BLaER1 treated with 17β-estradiol and CSF1 and Interleukin-3, amounts not matched to agents 10 nM and 100 nM (cell line): ENCODE results near the gene SPPL3.

Experiments used
- H3K27ac ChIP-seq, 11 experiments: shearing (Covaris generic); formaldehyde crosslinking; 2 replicates each; pipeline ENCODE4 v1.8.1; 2022
- H3K27me3 ChIP-seq, 11 experiments: shearing (Covaris generic); formaldehyde crosslinking; 2 replicates each; pipeline ENCODE4 v1.8.1; 2022
- H3K36me3 ChIP-seq, 11 experiments: shearing (Covaris generic); formaldehyde crosslinking; 2 replicates each; pipeline ENCODE4 v1.8.1; 2022
- H3K4me1 ChIP-seq, 10 experiments: shearing (Covaris generic); formaldehyde crosslinking; 2 replicates each; pipeline ENCODE4 v1.8.1; 2022
- H3K4me2 ChIP-seq, 11 experiments: shearing (Covaris generic); formaldehyde crosslinking; 2 replicates each; pipeline ENCODE4 v1.8.1; 2022
- H3K4me3 ChIP-seq, 10 experiments: shearing (Covaris generic); formaldehyde crosslinking; 2 replicates each; pipeline ENCODE4 v1.8.1; 2022
- H3K9ac ChIP-seq, 11 experiments: shearing (Covaris generic); formaldehyde crosslinking; 2 replicates each; pipeline ENCODE4 v1.8.1; 2022
- H3K9me3 ChIP-seq, 11 experiments: shearing (Covaris generic); formaldehyde crosslinking; replicated peaks in 1 of 11; 2 replicates each; pipeline ENCODE4 v1.8.1; 2022
- H4K20me1 ChIP-seq, 11 experiments: shearing (Covaris generic); formaldehyde crosslinking; 2 replicates each; pipeline ENCODE4 v1.8.1; 2022
- Cebpa-rat ChIP-seq, 11 experiments: shearing (Covaris generic); IDR thresholded peaks; 2 replicates each; pipeline ENCODE4 v1.8.1; 2022

SPPL3 gene

DNA sequence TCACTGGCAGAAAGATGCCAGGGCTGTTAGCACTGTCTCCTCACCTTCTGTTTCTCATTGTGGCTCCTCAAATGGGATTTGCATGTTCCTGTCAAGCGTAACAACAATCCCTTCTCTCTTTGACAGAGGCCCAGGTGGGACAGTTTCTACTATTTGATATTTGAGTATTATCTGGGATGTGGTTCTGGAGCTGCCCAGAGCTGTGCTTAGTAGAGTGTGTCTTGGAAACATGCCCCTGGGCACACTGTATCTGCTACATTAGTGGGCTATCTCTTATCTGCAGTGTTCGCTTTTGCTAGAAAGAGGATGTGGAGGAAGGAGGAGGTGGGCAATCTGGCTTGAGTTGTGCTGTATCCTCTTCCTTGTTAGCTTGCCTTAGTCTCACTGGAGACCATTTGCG, 182.3 kb downstream of the SPPL3 start:
- Histone ChIP-seq H4K20me1 (peaks cover 0 to 52% (median 33%) of the 10 kb centered on the region in 11 experiments; a peak in 17 of 22 replicates), H3K4me3 (no peak overlapping the region), H3K4me1 (peaks cover 32 to 63% (median 55%) of the 10 kb centered on the region in 10 experiments), H3K9ac (peak overlapping the region in 4 of 11 experiments; percentile 2 to 32 (median 9); a peak in 2 of 22 replicates), H3K9me3 (no peaks in the 10 kb centered on the region), H3K27me3 (no peaks in the 10 kb centered on the region), H3K27ac (0 out of 22 replicates have a peak overlapping the region, but pooled peaks of 1 of the 11 experiments have one; percentile 1), H3K4me2 (peak overlapping the region in 8 of 11 experiments; percentile 3 to 27 (median 20); a peak in 7 of 22 replicates), H3K36me3 (peaks cover 63 to 81% (median 78%) of the 10 kb centered on the region in 11 experiments)
- TF ChIP-seq Cebpa-rat (IDR thresholded peaks at IDR 0.05): no peak

DNA sequence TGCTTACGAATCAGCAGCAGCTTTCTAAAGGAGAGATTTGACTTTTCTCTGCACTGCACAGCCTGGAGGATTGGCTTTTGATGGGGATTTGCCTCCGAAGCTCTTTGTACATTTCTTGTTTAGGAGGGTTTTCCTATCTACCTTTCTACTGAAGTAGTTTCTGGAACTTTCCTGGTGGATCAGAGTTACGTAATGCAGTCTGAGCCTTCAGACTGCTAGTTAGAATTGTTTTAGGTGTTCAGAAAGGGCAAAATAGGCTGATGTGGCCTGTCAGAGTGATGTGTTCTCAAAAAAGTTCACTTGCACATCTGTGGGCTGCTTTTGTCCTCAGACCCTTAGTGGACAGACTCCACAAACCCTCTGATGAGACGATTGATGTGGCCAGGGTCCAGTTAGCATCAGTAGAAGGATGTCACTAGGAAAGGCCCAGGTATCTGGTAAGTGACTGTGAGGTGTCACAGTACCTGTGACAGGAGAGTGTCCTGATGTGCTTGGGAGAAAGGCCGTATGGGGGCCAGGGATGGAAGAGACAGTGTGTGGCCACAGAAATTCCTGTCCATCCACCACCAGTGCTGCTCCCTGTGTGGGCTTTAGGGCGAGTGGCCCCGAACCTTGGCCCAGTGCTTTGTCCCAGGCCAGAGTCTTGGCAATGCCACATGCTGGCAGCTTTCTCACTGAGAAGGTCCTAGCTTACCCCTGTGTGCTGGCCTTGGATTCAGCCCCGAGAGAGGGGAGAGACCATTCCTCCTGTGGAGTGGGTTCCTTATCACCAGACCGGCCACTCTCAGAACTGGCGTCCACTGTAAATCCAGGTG, 183.0 kb downstream of the SPPL3 start:
- Histone ChIP-seq H3K4me1 (peaks cover 26 to 56% (median 50%) of the 10 kb centered on the region in 10 experiments), H3K27ac (peak overlapping the region in 1 of 11 experiments; percentile 1; a peak in 1 of 22 replicates), H3K4me2 (peak overlapping the region in 9 of 11 experiments; percentile 3 to 27 (median 19); a peak in 8 of 22 replicates), H3K9me3 (no peaks in the 10 kb centered on the region), H3K4me3 (no peak overlapping the region), H3K36me3 (peaks cover 70 to 88% (median 84%) of the 10 kb centered on the region in 11 experiments), H4K20me1 (peaks cover 0 to 57% (median 34%) of the 10 kb centered on the region in 11 experiments; a peak in 17 of 22 replicates), H3K9ac (peak overlapping the region in 4 of 11 experiments; percentile 2 to 32 (median 28); a peak in 4 of 22 replicates), H3K27me3 (no peaks in the 10 kb centered on the region)
- 0 out of 22 replicates have a peak, but pooled peaks of 1 of the 11 experiments have one; percentile 16 for TF ChIP-seq Cebpa-rat (IDR thresholded peaks at IDR 0.05)

DNA sequence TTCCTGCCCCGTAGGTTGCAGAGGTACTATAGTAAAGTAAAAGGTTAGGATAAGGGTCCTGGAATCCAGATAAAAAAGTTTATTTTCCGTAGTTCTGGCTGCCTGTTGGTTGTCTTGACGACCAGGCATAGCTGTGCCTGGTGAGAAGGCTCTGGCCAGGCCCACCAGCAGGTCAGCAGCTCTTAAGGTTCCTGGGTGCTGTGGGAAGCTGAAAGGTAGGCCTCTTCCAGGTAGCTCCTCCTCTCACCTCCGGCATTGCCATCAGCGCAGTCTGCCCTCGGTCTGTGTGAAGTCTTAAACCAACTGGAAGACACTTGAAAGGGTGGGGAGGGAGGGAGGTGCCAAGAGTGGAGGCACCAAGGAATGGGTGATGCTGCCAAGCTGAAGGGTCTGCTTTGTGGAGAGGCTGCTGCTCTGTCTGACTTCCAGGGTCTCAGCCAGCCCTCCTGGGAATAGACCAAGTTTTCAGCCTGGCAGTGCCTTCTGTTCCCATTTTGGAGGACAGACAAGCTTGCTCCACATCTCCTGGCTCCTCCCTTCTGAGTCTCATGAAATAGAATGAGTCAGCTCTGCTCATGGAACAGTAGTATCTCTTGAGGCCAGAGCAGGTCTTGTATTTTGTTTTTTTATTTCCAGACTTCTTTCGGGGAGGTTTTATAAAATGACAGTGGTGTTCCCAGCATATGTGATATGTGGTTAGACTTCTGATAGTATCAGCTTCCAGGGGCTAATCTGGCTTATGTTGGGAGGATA, 183.7 kb downstream of the SPPL3 start:
- Histone ChIP-seq H3K4me1 (peaks cover 23 to 52% (median 45%) of the 10 kb centered on the region in 10 experiments), H3K36me3 (peaks cover 77 to 95% (median 91%) of the 10 kb centered on the region in 11 experiments), H4K20me1 (peaks cover 0 to 63% (median 34%) of the 10 kb centered on the region in 11 experiments; a peak in 17 of 22 replicates), H3K27me3 (no peaks in the 10 kb centered on the region), H3K9ac (peak overlapping the region in 3 of 11 experiments; percentile 25 to 32 (median 31); a peak in 4 of 22 replicates), H3K4me2 (peak overlapping the region in 9 of 11 experiments; percentile 1 to 48 (median 17); a peak in 10 of 22 replicates), H3K9me3 (no peaks in the 10 kb centered on the region), H3K27ac (peak overlapping the region in 1 of 11 experiments; percentile 20; a peak in 1 of 22 replicates), H3K4me3 (no peak overlapping the region)
- TF ChIP-seq Cebpa-rat (IDR thresholded peaks at IDR 0.05): no peak

DNA sequence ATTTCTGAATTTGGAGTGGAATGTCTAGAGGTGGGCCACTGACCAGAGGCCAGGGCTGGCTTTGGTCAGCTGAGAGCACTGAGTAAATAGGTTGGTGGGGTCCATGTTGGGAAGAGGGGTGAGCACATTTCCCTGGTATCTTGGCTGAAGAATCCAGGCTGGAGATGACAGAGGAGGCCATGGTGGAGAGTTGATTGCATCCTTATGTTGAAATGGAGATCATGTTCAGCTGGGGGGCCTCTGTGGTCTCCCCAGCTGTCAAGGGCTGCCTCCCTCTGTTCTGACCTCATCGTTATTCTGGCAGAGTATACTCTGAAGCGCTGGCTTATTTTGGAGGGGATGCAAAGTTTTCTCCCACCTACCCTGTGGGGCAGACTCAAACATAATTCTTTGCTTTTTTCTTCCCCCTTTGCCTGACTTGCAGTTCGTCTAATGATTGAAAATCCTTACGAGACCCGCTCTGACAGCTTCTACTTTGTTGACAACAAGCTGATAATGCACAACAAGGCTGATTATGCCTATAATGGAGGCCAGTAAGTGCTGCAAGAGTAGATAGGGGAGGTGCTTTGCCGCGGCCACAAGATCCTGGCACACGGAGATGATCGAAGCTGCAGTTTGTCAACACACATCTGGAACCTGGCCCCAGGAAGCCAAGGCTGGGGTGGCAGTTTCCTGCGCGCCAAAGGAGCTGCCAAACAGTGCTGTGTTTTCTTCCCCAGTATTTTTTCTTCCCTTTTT, 184.5 kb downstream of the SPPL3 start:
- peaks cover 16 to 44% (median 37%) of the 10 kb centered on the region in 10 experiments for H3K4me1 ChIP-seq
- peak overlapping the region in 2 of 11 experiments; percentile 11 to 13; a peak in 2 of 22 replicates for H3K9ac ChIP-seq
- no peaks in the 10 kb centered on the region for H3K27me3 ChIP-seq
- H3K9me3 ChIP-seq: no peaks in the 10 kb centered on the region
- peaks cover 84 to 100% (median 99%) of the 10 kb centered on the region in 11 experiments for H3K36me3 ChIP-seq
- H3K4me2 ChIP-seq: peak overlapping the region in 9 of 11 experiments; percentile 1 to 48 (median 17); a peak in 11 of 22 replicates
- no peak for TF ChIP-seq Cebpa-rat (IDR thresholded peaks at IDR 0.05)
- H3K27ac ChIP-seq: 0 out of 22 replicates have a peak overlapping the region, but pooled peaks of 1 of the 11 experiments have one; percentile 20
- no peak overlapping the region for H3K4me3 ChIP-seq
- H4K20me1 ChIP-seq: peaks cover 0 to 66% (median 38%) of the 10 kb centered on the region in 11 experiments; a peak in 17 of 22 replicates

DNA sequence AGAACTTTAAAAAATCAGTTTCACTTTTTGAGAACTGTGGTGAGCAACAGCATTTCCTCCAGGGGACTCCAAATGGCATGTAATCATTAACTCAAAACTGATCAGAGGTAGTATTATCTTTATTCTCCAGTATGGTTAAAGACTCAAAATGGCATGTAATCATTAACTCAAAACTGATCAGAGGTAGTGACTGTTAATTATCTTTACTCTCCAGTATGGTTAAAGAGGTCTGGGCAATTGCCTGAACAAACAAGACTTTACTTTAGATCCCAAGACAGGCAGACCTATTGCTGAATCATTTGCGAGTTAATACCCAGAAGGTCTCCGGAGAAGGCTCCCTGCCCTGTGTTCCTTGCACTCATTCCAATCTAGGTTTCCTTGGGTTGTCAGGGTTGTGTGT, 185.1 kb downstream of the SPPL3 start:
- Histone ChIP-seq H3K27ac (no peak overlapping the region), H3K9me3 (no peaks in the 10 kb centered on the region), H4K20me1 (peaks cover 5 to 66% (median 44%) of the 10 kb centered on the region in 11 experiments; a peak in 18 of 22 replicates)

DNA sequence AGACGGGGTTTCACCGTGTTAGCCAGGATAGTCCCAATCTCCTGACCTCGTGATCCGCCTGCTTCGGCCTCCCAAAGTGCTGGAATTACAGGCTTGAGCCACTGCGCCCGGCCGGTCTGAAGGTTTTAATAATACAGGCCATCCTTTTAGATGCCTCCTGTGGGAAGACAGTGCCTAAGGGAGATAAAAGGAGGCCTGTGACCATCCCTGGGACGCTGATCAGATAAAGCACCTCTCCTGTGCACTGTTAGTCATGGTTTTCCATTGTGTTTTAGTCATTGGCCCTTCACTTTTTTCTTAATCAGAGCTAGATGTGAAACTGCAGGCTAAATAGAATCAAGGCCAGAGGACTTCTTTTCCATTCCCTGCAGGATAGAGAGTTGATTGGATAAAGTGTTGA, 186.1 kb downstream of the SPPL3 start:
- H3K4me1 ChIP-seq: peaks cover 21 to 50% (median 43%) of the 10 kb centered on the region in 10 experiments
- no peak overlapping the region for H3K4me2 ChIP-seq
- no peak for TF ChIP-seq Cebpa-rat (IDR thresholded peaks at IDR 0.05)
- H3K36me3 ChIP-seq: peaks cover 95 to 100% (median 98%) of the 10 kb centered on the region in 11 experiments
- no peaks in the 10 kb centered on the region for H3K27me3 ChIP-seq
- no peak overlapping the region for H3K9ac ChIP-seq
- H4K20me1 ChIP-seq: peaks cover 6 to 61% (median 44%) of the 10 kb centered on the region in 11 experiments; a peak in 18 of 22 replicates
- H3K27ac ChIP-seq: no peak overlapping the region
- no peaks in the 10 kb centered on the region for H3K9me3 ChIP-seq
- no peak overlapping the region for H3K4me3 ChIP-seq

More for the DNA sequence above, 185.1 kb downstream of the SPPL3 start:
- 0 out of 22 replicates have a peak overlapping the region, but pooled peaks of 1 of the 11 experiments have one; percentile 11 for H3K9ac ChIP-seq
- no peak for TF ChIP-seq Cebpa-rat (IDR thresholded peaks at IDR 0.05)
- H3K27me3 ChIP-seq: no peaks in the 10 kb centered on the region
- H3K4me2 ChIP-seq: peak overlapping the region in 3 of 11 experiments; percentile 10 to 48 (median 25); a peak in 5 of 22 replicates
- H3K36me3 ChIP-seq: peaks cover 90 to 100% (median 100%) of the 10 kb centered on the region in 11 experiments
- H3K4me3 ChIP-seq: no peak overlapping the region
- H3K4me1 ChIP-seq: peaks cover 16 to 41% (median 36%) of the 10 kb centered on the region in 10 experiments

DNA sequence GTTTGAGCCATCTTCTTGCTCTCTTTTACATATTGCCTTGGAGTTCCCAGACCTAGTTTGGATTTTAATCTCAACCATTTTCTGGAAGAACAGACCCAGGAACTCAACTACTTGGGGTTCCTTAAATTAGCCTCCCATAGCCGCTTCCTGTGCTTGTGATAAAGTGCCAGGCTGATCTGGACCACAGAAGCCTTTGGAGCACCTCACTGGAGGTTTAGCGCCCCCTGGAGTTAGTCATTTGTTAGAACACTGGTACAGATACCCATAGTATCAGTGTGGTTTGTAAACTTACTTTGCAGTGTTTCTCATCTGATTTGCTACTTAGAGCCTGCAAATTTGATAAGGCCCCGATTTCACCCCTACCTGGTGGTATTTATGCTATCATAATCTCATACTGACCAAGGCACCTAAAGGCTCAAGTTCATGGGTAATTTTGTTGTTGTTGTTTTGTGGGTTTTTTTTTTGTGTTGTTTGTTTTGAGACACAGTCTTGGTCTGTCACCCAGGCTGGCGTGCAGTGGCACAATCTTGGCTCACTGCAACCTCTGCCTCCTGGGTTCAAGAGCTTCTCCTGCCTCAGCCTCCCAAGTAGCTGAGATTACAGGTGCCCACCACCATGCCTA, 190.2 kb downstream of the SPPL3 start:
- peaks cover 55 to 62% (median 57%) of the 10 kb centered on the region in 11 experiments for H3K36me3 ChIP-seq
- no peaks in the 10 kb centered on the region for H3K9me3 ChIP-seq
- H3K4me3 ChIP-seq: no peak overlapping the region
- no peak for TF ChIP-seq Cebpa-rat (IDR thresholded peaks at IDR 0.05)
- H3K27me3 ChIP-seq: no peaks in the 10 kb centered on the region
- peaks cover 6 to 44% (median 20%) of the 10 kb centered on the region in 11 experiments; a peak in 17 of 22 replicates for H4K20me1 ChIP-seq
- peaks cover 24 to 48% (median 40%) of the 10 kb centered on the region in 10 experiments for H3K4me1 ChIP-seq
- no peak overlapping the region; a peak in 2 of 22 replicates for H3K9ac ChIP-seq
- peak overlapping the region; percentile 11 to 98 (median 44); a peak in 16 of 22 replicates for H3K4me2 ChIP-seq
- H3K27ac ChIP-seq: no peak overlapping the region
